Measurements from ENCODE around the gene UNKL.

UNKL gene

GRCh38 chr16:1438229-1439057 is 23.9 kb upstream of the UNKL start:
- TF ChIP-seq SIN3A (IDR thresholded peaks at IDR 0.05; ENCODE audit: borderline replicate concordance, insufficient read depth, low read length) (no peak), POLR2AphosphoS5 (IDR thresholded peaks at IDR 0.05; ENCODE audit: low read depth, low read length) (no peak), TAF1 (IDR thresholded peaks at IDR 0.05; ENCODE audit: borderline replicate concordance, insufficient read depth, low read length) (no peak), REST (IDR thresholded peaks at IDR 0.05; ENCODE audit: insufficient read depth in 1 of 2, low read depth in 2 of 2, low read length in 2 of 2) (no peak), FOXP2 (optimal IDR thresholded peaks at IDR 0.05; ENCODE audit: borderline replicate concordance, extremely low read depth, extremely low read length, insufficient read depth) (no peak)

- TF ChIP-seq TAF1 (IDR thresholded peaks at IDR 0.05; ENCODE audit: borderline replicate concordance, insufficient read depth, low read length) (no peak), FOXP2 (optimal IDR thresholded peaks at IDR 0.05; ENCODE audit: borderline replicate concordance, extremely low read depth, extremely low read length, insufficient read depth) (no peak), SIN3A (IDR thresholded peaks at IDR 0.05; ENCODE audit: borderline replicate concordance, insufficient read depth, low read length) (no peak), REST (IDR thresholded peaks at IDR 0.05; ENCODE audit: insufficient read depth in 1 of 2, low read depth in 2 of 2, low read length in 2 of 2) (no peak), POLR2AphosphoS5 (IDR thresholded peaks at IDR 0.05; ENCODE audit: low read depth, low read length) (no peak)
Observed at GRCh38 chr16:1437606-1438005, 23.1 kb upstream of the UNKL start.

GRCh38 chr16:1436731-1437355 is 22.3 kb upstream of the UNKL start:
- TF ChIP-seq POLR2AphosphoS5 (IDR thresholded peaks at IDR 0.05; ENCODE audit: low read depth, low read length) (no peak), REST (IDR thresholded peaks at IDR 0.05; ENCODE audit: insufficient read depth in 1 of 2, low read depth in 2 of 2, low read length in 2 of 2) (no peak), SIN3A (IDR thresholded peaks at IDR 0.05; ENCODE audit: borderline replicate concordance, insufficient read depth, low read length) (no peak), TAF1 (IDR thresholded peaks at IDR 0.05; ENCODE audit: borderline replicate concordance, insufficient read depth, low read length) (no peak), FOXP2 (optimal IDR thresholded peaks at IDR 0.05; ENCODE audit: borderline replicate concordance, extremely low read depth, extremely low read length, insufficient read depth) (no peak)

- TF ChIP-seq REST (IDR thresholded peaks at IDR 0.05; ENCODE audit: insufficient read depth in 1 of 2, low read depth in 2 of 2, low read length in 2 of 2): no peak
- TF ChIP-seq TAF1 (IDR thresholded peaks at IDR 0.05; ENCODE audit: borderline replicate concordance, insufficient read depth, low read length): no peak
- no peak for TF ChIP-seq FOXP2 (optimal IDR thresholded peaks at IDR 0.05; ENCODE audit: borderline replicate concordance, extremely low read depth, extremely low read length, insufficient read depth)
- no peak for TF ChIP-seq POLR2AphosphoS5 (IDR thresholded peaks at IDR 0.05; ENCODE audit: low read depth, low read length)
- no peak for TF ChIP-seq SIN3A (IDR thresholded peaks at IDR 0.05; ENCODE audit: borderline replicate concordance, insufficient read depth, low read length)
Observed at GRCh38 chr16:1435921-1436697, 21.6 kb upstream of the UNKL start.
